Measurements from ENCODE around the gene NELFCD. TPM values are rescaled to one million over a fixed set of nuclear protein-coding genes. Genes with fewer than 3 reads are reported as not detected.

The NELFCD gene
- total and polyA plus RNA-seq, 9 of the 15 experiments (the other 6 are each of a cell fraction or from before 2014, with no cell fraction given), result 11.7 to 163 (median 96.5) TPM

DNA sequence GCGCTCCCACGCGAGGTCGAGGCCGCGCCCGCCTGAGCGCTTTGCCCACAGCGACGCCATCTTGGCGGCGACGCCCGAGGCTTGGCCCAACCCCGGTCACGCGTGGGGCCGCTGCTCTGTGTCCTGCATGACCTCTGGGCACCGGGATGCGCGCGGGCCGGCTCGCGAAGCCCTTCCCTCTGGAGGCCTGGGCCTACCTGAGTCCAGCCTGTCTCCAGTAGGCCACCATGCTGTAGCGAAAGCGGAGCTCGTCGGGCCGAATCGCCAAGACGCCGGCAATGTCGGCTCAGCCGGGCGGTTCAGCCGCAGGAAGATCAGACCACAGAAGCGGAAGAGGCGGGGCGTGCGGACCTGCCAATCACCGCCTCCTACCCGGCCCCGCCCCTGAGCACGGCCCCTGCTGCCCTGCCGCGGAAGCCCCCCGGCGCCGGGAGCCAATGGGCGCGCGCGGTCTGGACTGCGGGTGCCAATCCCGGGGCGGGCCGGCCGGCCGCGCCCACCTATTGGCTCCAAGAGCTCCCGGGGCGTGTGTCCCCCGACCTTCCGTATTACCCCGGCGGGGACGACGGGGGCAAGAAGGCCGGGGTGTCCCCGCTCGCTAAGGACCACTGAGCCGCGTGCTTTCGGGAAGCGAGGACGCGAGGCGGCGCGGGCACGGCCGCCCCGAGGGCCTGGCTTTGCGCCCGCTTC lies 51.1 kb downstream of the NELFCD start, which contains the start of gene ATP5F1E (continued):
- TF ChIP-seq, protein P1, sequence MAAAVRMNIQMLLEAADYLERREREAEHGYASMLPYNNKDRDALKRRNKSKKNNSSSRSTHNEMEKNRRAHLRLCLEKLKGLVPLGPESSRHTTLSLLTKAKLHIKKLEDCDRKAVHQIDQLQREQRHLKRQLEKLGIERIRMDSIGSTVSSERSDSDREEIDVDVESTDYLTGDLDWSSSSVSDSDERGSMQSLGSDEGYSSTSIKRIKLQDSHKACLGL (CRISPR knock-in tag; IDR thresholded peaks at IDR 0.05; ENCODE audit: borderline replicate concordance, poor library complexity, severe bottlenecking), result peak; percentile 76
- no peak for TF ChIP-seq IRF2 (CRISPR knock-in tag; IDR thresholded peaks at IDR 0.05)
- TF ChIP-seq MIER1 (IDR thresholded peaks at IDR 0.05; ENCODE audit: low read depth), result no peak
- TF ChIP-seq, protein P2, sequence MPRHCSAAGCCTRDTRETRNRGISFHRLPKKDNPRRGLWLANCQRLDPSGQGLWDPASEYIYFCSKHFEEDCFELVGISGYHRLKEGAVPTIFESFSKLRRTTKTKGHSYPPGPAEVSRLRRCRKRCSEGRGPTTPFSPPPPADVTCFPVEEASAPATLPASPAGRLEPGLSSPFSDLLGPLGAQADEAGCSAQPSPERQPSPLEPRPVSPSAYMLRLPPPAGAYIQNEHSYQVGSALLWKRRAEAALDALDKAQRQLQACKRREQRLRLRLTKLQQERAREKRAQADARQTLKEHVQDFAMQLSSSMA (CRISPR knock-in tag; IDR thresholded peaks at IDR 0.05), result peak; percentile 93
- TF ChIP-seq BCLAF1 (IDR thresholded peaks at IDR 0.05; ENCODE audit: borderline replicate concordance in 1 of 2, control insufficient read depth in 1 of 2, low read depth in 2 of 2, low read length in 1 of 2), result no peak
- TF ChIP-seq ZNF263 (CRISPR knock-in tag; IDR thresholded peaks at IDR 0.05; ENCODE audit: borderline replicate concordance), result no peak
- TF ChIP-seq SMAD3 (CRISPR knock-in tag; conservative IDR thresholded peaks at IDR 0.05), result peak; percentile 97
- peak; percentile 83 for TF ChIP-seq IFI16 (CRISPR knock-in tag; IDR thresholded peaks at IDR 0.05)
- TF ChIP-seq ZNF184 (CRISPR knock-in tag; IDR thresholded peaks at IDR 0.05), result no peak
- TF ChIP-seq TEAD2 (tag; IDR thresholded peaks at IDR 0.05), result 0 out of 2 replicates have a peak, but pooled peaks have one; percentile 62
- TF ChIP-seq E2F4 (CRISPR knock-in tag; IDR thresholded peaks at IDR 0.05; ENCODE audit: low read depth), result no peak
- peak; percentile 84 for TF ChIP-seq ZNF134 (CRISPR knock-in tag; conservative IDR thresholded peaks at IDR 0.05)
- no peak for TF ChIP-seq RBM15 (IDR thresholded peaks at IDR 0.05; ENCODE audit: insufficient read depth, low read length)
- TF ChIP-seq RBM25 (IDR thresholded peaks at IDR 0.05; ENCODE audit: low read depth, low read length, severe bottlenecking), result peak; percentile 99
- no peak for TF ChIP-seq EZH2 (IDR thresholded peaks at IDR 0.05; ENCODE audit: borderline replicate concordance, low read depth, low read length)
- peak; percentile 75; the same call in 1 of the 2 replicates for TF ChIP-seq ZNF668 (CRISPR knock-in tag; IDR thresholded peaks at IDR 0.05)
- TF ChIP-seq KLF13 (tag; IDR thresholded peaks at IDR 0.05; ENCODE audit: borderline replicate concordance, low read depth), result peak; percentile 93
- no peak for TF ChIP-seq TOE1 (IDR thresholded peaks at IDR 0.05; ENCODE audit: borderline replicate concordance)
- no peak for TF ChIP-seq TOE1 (CRISPR knock-in tag; IDR thresholded peaks at IDR 0.05; ENCODE audit: borderline replicate concordance, low read depth)
- TF ChIP-seq, protein P3, sequence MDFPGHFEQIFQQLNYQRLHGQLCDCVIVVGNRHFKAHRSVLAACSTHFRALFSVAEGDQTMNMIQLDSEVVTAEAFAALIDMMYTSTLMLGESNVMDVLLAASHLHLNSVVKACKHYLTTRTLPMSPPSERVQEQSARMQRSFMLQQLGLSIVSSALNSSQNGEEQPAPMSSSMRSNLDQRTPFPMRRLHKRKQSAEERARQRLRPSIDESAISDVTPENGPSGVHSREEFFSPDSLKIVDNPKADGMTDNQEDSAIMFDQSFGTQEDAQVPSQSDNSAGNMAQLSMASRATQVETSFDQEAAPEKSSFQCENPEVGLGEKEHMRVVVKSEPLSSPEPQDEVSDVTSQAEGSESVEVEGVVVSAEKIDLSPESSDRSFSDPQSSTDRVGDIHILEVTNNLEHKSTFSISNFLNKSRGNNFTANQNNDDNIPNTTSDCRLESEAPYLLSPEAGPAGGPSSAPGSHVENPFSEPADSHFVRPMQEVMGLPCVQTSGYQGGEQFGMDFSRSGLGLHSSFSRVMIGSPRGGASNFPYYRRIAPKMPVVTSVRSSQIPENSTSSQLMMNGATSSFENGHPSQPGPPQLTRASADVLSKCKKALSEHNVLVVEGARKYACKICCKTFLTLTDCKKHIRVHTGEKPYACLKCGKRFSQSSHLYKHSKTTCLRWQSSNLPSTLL (IDR thresholded peaks at IDR 0.05), result no peak
